ENCODE measurements around the gene GNAT1. TPM values are rescaled to one million over a fixed set of nuclear protein-coding genes. Genes with fewer than 3 reads are reported as not detected.

The GNAT1 gene
- polyA plus RNA-seq, 1 donor from 2014 or later, result not detected

DNA sequence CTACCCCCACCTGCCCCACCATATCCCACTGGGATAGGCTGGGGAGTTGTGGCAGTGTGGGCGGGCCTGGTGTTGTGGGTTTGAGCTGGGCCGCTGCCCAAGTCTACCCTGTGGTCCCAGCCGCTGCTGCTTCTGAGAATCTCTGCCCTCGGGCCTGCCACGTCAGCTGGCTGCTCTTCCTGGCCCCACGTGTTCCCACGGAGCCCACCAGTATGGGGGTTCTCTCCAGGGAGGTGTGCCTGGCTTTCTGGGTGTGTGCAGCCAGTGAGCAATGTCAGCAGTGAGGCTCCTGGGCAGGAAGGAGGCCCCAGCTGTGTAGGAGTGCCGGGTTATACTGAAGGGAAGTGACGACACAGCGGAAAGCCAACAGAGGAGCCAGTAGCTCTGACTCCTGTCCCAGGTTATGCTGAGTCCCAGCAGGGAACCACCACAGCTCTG, 55.1 kb downstream of the GNAT1 start:
- no peak for TF ChIP-seq MXI1 (conservative IDR thresholded peaks at IDR 0.05; ENCODE audit: poor library complexity, severe bottlenecking)
- TF ChIP-seq, protein P1, sequence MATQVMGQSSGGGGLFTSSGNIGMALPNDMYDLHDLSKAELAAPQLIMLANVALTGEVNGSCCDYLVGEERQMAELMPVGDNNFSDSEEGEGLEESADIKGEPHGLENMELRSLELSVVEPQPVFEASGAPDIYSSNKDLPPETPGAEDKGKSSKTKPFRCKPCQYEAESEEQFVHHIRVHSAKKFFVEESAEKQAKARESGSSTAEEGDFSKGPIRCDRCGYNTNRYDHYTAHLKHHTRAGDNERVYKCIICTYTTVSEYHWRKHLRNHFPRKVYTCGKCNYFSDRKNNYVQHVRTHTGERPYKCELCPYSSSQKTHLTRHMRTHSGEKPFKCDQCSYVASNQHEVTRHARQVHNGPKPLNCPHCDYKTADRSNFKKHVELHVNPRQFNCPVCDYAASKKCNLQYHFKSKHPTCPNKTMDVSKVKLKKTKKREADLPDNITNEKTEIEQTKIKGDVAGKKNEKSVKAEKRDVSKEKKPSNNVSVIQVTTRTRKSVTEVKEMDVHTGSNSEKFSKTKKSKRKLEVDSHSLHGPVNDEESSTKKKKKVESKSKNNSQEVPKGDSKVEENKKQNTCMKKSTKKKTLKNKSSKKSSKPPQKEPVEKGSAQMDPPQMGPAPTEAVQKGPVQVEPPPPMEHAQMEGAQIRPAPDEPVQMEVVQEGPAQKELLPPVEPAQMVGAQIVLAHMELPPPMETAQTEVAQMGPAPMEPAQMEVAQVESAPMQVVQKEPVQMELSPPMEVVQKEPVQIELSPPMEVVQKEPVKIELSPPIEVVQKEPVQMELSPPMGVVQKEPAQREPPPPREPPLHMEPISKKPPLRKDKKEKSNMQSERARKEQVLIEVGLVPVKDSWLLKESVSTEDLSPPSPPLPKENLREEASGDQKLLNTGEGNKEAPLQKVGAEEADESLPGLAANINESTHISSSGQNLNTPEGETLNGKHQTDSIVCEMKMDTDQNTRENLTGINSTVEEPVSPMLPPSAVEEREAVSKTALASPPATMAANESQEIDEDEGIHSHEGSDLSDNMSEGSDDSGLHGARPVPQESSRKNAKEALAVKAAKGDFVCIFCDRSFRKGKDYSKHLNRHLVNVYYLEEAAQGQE (IDR thresholded peaks at IDR 0.05; ENCODE audit: borderline replicate concordance), result no peak
- TF ChIP-seq SMC3 (conservative IDR thresholded peaks at IDR 0.05; ENCODE audit: poor library complexity), result no peak
- TF ChIP-seq TAF1 (IDR thresholded peaks at IDR 0.05; ENCODE audit: low read depth), result no peak
- no peak for TF ChIP-seq EP300 (conservative IDR thresholded peaks at IDR 0.05; ENCODE audit: poor library complexity, severe bottlenecking)
- peak overlapping the region; percentile 83 for H3K9ac ChIP-seq (ENCODE audit: low read length)

More for the DNA sequence above, 55.1 kb downstream of the GNAT1 start:
- H3K27me3 ChIP-seq (ENCODE audit: insufficient read depth, low read depth, low read length), result no peaks in the 10 kb centered on the region
- no peaks in the 10 kb centered on the region for H3K9me2 ChIP-seq (ENCODE audit: insufficient read depth, low read length)
- H3K4me2 ChIP-seq (ENCODE audit: low read length), result peak overlapping the region; percentile 46
- no peaks in the 10 kb centered on the region for H3K9me3 ChIP-seq (ENCODE audit: low read length)
- H3K4me3 ChIP-seq (ENCODE audit: low read length), result peak overlapping the region; percentile 62
- H3K27ac ChIP-seq (ENCODE audit: low read length), result peak overlapping the region; percentile 96
- H4K20me1 ChIP-seq (ENCODE audit: insufficient read depth), result no peaks in the 10 kb centered on the region
- H2AFZ ChIP-seq (ENCODE audit: low read depth, low read length), result no peak overlapping the region
- H3F3A ChIP-seq (ENCODE audit: insufficient read depth, low read length, poor library complexity, severe bottlenecking), result no peaks in the 10 kb centered on the region
- peaks cover 86% of the 10 kb centered on the region for H3K79me2 ChIP-seq (replicated peaks; ENCODE audit: insufficient read depth, low read length)
- no peaks in the 10 kb centered on the region for H3K36me3 ChIP-seq (ENCODE audit: insufficient read depth, low read length)

Small RNAs within 50 kb of the gene (small RNA-seq; reads per million reads assigned to genes)
- 0 reads per million in 3 experiments for gene MIR566
- gene MIR5787, result 0 reads per million in 3 experiments

Other genes starting within 250 kb of the GNAT1 start
- 632 and 695 TPM in 2 replicates for gene RBM5, start 102.7 kb upstream of the GNAT1 start, polyA plus RNA-seq
- gene SEMA3F, start 36.3 kb upstream of the GNAT1 start, polyA plus RNA-seq, result 17.0 and 20.4 TPM in 2 replicates
- gene SLC38A3, start 13.7 kb downstream of the GNAT1 start, polyA plus RNA-seq, result 0.66 TPM in 1 of 2 replicates, not detected in the other
- gene GNAI2, start 44.6 kb downstream of the GNAT1 start, polyA plus RNA-seq, result 81.6 and 101 TPM in 2 replicates
- gene SEMA3B, start 77.5 kb downstream of the GNAT1 start, polyA plus RNA-seq, result 7.8 and 9.6 TPM in 2 replicates
- not detected in 2 replicates for gene LSMEM2, start 87.5 kb downstream of the GNAT1 start, polyA plus RNA-seq
- gene IFRD2, start 100.8 kb downstream of the GNAT1 start, polyA plus RNA-seq, result 41.8 and 76.4 TPM in 2 replicates
- gene HYAL3, start 107.8 kb downstream of the GNAT1 start, polyA plus RNA-seq, result 8.8 and 9.1 TPM in 2 replicates
- gene NAA80, start 107.8 kb downstream of the GNAT1 start, polyA plus RNA-seq, result 4.6 and 5.3 TPM in 2 replicates
- 2.2 and 4.7 TPM in 2 replicates for gene HYAL1, start 112.0 kb downstream of the GNAT1 start, polyA plus RNA-seq
- gene HYAL2, start 131.1 kb downstream of the GNAT1 start, polyA plus RNA-seq, result 116 and 138 TPM in 2 replicates
- gene TUSC2, start 136.6 kb downstream of the GNAT1 start, polyA plus RNA-seq, result 88.8 and 106 TPM in 2 replicates
- 51.4 and 54.0 TPM in 2 replicates for gene RASSF1, start 149.2 kb downstream of the GNAT1 start, polyA plus RNA-seq
- 5.0 and 5.2 TPM in 2 replicates for gene ZMYND10, start 154.1 kb downstream of the GNAT1 start, polyA plus RNA-seq
- 118 and 128 TPM in 2 replicates for gene NPRL2, start 159.2 kb downstream of the GNAT1 start, polyA plus RNA-seq
- gene CYB561D2, start 159.3 kb downstream of the GNAT1 start, polyA plus RNA-seq, result 21.2 and 28.9 TPM in 2 replicates
- gene TMEM115, start 167.9 kb downstream of the GNAT1 start, polyA plus RNA-seq, result 17.8 and 24.7 TPM in 2 replicates